Activated naive CD4-positive, alpha-beta T cell treated with anti-CD3 and anti-CD28 coated beads, Interleukin-2, amount 50 U/mL, for 16 hours (primary cell): ENCODE results near the gene PTGES.
"Not testable (repeated sequence)": the region's sequence is repeated elsewhere in the genome, so short reads cannot be mapped to it uniquely, and the experiment has no call there.

Experiments
- DNase-seq: peaks from one replicate; pipeline ENCODE4 v3.0.0-alpha.2; 2020

The PTGES gene

GRCh38 chr9:129769669-129770068, 16.8 kb upstream of the PTGES start:
- DNase-seq = no peak

- no peak for DNase-seq
Measured at GRCh38 chr9:129768486-129768885, 15.6 kb upstream of the PTGES start.

- no peak for DNase-seq
Measured at GRCh38 chr9:129765764-129766317, 13.0 kb upstream of the PTGES start.

- DNase-seq = no peak
Measured at GRCh38 chr9:129762985-129763926, 10.4 kb upstream of the PTGES start.

DNA sequence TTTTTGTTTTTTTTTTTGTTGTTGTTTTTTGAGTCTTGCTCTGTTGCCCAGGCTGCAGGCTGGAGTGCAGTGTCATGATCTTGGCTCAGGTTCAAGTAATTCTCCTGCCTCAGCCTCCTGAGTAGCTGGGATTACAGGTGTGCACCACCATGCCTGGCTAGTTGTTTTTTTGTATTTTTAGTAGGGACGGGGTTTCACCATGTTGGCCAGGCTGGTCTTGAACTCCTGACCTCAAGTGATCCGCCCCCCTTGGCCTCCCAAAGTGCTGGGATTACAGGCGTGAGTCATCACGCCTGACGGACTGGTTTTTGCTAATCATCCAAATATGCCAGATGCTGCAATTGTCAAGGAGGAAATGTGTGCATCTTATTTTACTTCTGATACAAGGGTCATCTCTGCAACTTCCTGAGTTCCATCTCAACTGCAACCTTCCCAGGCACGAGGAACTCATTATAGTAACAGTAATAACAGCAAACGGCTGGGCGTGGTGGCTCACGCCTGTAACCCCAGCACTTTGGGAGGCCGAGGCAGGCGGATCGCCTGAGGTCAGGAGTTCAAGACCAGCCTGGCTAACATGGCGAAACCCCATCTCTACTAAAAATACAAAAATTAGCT, 9.6 kb upstream of the PTGES start:
- not testable (repeated sequence) for DNase-seq

GRCh38 chr9:129761901-129762369, 9.1 kb upstream of the PTGES start:
- DNase-seq = no peak

GRCh38 chr9:129761293-129761900, 8.6 kb upstream of the PTGES start:
- no peak for DNase-seq

DNA sequence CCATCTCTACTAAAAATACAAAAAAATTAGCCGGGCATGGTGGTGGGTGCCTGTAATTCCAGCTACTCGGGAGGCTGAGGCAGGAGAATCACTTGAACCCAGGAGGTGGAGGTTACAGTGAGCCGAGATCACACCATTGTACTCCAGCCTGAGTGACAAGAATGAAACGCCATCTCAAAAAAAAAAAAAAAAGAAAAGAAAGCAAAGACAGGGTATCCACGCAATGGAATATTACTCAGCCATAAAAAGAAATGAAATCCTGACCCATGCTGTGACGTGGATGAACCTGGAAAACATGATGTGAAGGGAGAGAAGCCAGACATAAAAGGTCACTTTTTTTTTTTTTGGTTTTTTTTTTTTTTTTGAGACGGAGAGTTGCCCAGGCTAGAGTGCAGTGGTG, 7.9 kb upstream of the PTGES start:
- not testable (repeated sequence) for DNase-seq

DNA sequence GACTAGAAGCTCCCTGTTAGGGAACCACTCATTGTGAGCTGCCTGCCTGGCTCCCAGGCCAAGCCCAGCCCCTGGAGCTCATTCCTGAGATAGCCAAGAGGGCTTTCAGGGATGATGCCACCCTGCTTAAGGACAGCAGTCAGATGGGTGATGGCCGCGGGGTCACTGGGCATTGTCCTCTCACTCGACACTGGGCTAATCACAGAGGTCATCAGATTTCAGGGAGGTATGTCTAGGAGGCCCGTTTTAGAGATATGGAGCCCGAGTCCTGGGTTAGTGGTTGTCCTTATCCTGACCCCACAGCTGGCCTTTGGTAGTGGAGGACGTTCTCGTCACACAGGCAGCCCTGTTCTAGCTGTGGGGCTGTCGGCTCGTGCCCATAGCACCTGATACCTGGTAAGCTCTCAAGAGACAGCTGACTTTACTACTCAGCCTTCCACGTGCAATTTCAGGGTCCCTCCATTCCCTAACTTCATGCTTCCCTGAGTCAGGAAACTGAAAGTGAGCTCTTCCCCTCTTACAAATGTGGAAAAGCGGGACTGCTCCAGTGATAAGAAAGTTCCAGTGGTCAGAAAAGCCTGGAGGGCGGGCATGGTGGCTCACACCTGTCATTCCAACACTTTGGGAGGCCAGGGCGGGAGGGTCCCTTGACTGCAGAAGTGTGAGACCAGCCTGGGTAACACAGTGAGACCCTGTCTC, 7.1 kb upstream of the PTGES start:
- DNase-seq = no peak

DNA sequence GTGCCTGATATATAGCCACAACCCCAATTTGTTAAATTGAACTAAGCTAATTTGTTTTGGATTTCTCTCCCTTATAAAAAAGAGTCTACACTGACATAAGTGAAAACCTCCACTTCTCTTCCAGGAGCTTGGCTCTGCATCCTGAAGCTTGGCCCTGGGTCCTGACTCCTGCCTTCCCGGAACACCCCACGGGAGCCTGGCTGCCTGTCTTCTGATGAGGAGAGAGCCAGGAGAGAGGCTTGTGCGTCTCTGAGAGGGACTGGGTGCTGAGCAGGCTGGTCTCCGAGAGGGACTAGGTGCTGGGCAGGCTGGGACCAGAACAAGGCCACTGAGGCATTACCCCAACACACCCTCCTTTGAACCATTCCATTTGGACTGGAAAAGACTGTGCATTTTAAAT, 6.5 kb upstream of the PTGES start:
- no peak for DNase-seq

GRCh38 chr9:129757045-129757444, 4.2 kb upstream of the PTGES start:
- no peak for DNase-seq

GRCh38 chr9:129756191-129756590, 3.3 kb upstream of the PTGES start:
- no peak for DNase-seq

- DNase-seq = no peak
Measured at GRCh38 chr9:129755151-129755550, 2.3 kb upstream of the PTGES start.

- no peak for DNase-seq
Measured at GRCh38 chr9:129751841-129752801, 721 bp downstream of the PTGES start.

GRCh38 chr9:129750013-129750638, 2.7 kb downstream of the PTGES start:
- DNase-seq = no peak

DNA sequence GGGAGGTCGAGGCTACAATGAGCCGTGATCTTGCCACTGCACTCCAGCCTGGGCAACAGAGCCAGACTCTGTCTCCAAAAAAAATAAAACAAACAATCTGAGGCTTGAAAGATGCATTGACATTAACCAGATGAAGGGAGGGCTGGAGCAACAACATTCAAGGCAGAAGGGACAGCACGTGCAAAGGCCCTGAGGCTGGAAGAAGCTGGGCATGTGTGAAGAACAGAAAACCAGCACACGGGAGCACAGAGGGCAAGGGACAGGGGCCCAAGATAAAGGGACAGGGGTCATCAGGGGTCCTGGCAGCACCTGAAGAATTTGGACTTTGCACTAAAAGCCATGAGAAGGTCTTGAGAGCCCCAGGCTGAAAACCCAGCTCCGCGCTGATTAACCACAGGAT, 3.3 kb downstream of the PTGES start:
- DNase-seq = no peak

DNA sequence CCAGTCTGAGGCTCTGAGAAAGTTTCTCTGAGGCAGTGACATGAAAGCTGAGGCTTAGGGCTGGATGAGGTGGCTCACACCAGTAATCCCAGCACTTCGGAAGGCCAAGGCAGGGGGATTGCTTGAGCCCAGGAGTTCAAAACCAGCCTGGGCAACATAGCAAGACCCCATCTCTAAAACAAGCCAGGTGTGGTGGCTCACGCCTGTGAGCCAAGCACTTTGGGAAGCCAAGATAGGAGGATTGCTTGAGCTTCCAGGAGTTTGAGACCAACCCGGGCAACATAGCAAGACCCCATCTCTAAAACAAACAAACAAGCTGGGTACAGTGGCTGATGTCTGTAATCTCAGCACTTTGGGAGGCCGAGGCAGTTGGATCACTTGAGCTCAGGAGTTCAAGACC, 3.8 kb downstream of the PTGES start:
- DNase-seq = not testable (repeated sequence)

GRCh38 chr9:129748249-129748648, 4.6 kb downstream of the PTGES start:
- DNase-seq = no peak

- no peak for DNase-seq
Measured at GRCh38 chr9:129746092-129746777, 6.6 kb downstream of the PTGES start.

GRCh38 chr9:129745200-129745599, 7.6 kb downstream of the PTGES start:
- DNase-seq = no peak
